ENCODE data around the gene NSUN2. TPM values are rescaled to one million over a fixed set of nuclear protein-coding genes. Genes with fewer than 3 reads are reported as not detected.

NSUN2 gene
- polyA plus RNA-seq, 3 donors = 49.8 to 82.4 (median 51.1) TPM

Other genes with a start within 250 kb of the NSUN2 start
- under 1 TPM; 0.79 to 0.95 (median 0.83) TPM for gene UBE2QL1, start 184.2 kb downstream of the NSUN2 start, polyA plus RNA-seq (ENCODE audit: insufficient read length in 3 of 3)
- gene SRD5A1, start 396 bp upstream of the NSUN2 start, polyA plus RNA-seq (ENCODE audit: insufficient read length in 3 of 3) = 10 to 100 TPM; 10.4 to 12.7 (median 12.7) TPM
- 10 to 100 TPM; 23.6 to 37.9 (median 26.9) TPM for gene TENT4A, start 80.4 kb upstream of the NSUN2 start, polyA plus RNA-seq (ENCODE audit: insufficient read length in 3 of 3)